NCI-H69 (cell line): Measurements from ENCODE around the gene UBN2.
A peak's percentile ranks its signal among the peaks of the same experiment; 100 is the strongest.
"Not testable (repeated sequence)": the region's sequence is repeated elsewhere in the genome, so short reads cannot be mapped to it uniquely, and the experiment has no call there.

ENCODE experiments used
- DNase-seq: peaks from one replicate; lab custom pipeline; 2025; lab: John Stamatoyannopoulos, UW

The UBN2 gene

DNA sequence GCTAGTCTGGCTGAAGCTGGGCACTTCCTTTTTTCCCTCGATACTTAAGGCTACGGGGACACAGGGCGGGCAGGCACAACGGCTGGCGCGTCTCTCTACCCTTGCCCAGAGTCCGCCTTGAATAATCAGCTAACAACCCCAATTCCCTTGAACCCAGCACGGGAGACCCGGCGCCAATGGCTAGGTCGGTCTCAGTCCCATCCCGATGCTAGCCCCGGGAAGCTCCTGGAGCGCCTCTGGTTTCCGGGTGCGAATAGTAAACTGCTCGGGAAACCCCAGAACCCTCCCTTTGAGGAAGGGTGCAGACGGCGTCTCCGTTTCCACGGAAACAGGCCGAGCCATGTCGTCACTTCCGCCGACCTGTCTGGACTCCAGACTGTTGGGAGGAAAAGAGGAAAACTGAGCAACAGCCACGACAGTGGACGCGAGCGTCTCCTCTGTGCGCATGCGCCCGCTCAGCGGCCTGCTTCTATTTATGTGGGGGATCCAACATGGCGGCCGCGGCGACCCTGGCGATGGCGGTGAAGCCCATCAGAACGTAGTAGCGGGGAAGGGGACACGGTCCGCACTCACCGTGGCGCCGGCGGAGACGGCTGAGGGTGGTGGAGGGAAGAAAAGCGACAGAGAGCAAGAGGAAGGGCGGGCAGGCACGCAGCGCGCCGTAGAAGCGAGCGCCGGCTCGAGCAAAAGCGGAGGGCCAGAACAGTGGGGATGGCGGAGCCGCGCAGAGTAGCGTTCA is at the start of gene UBN2:
TSS of gene UBN2 (plus strand) at position 464 of the 739 bp plus-strand sequence. CDS start at position 712, 248 bp downstream.
- peak; percentile 98 for DNase-seq

- DNase-seq, result no peak
These were observed 49.6 kb upstream of the UBN2 start for GRCh38 chr7:139181404-139181803.

DNA sequence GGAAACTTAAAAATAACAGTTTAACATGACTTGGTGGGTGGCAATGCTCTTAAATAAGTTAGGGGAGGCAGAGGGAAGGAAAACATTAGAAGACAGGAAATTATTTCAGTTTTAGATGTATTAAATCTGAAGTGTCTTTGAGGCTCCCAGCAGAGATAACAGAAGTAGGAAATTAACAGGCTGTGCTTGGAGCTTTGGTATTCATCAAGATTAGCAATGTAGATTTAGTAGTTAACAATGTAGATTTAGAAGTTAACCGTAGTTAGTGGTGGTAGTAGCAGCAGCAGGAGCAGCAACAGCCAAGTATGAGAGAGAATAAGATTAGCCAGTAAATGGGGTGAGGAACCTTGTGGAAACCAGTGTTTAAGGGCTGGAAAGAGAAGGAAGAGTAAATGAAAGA is 48.7 kb upstream of the UBN2 start:
- no peak for DNase-seq

DNA sequence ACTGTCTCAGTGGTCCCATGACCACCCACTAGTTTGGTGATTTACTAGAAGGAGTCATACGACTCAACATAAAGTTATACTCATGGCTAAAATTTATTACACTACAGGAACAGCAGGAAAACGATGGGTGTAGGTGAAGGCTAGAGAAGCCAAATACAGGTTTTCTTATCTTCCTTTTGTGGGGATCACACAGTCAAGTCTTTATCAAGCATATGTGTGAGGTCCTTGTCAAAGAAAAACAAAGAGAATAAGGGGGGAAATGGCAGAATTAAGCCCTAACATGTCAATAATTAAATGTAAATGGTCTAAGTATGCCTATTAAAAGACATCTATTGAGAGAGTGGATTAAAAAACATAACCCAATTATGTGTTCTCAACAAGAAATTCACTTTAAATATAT is 47.8 kb upstream of the UBN2 start:
- no peak for DNase-seq

GRCh38 chr7:139183878-139184338 is 47.1 kb upstream of the UBN2 start:
- DNase-seq, result no peak

GRCh38 chr7:139186146-139186545 is 44.9 kb upstream of the UBN2 start:
- no peak for DNase-seq

- no peak for DNase-seq
These were observed 41.7 kb upstream of the UBN2 start for GRCh38 chr7:139189357-139189756.

DNA sequence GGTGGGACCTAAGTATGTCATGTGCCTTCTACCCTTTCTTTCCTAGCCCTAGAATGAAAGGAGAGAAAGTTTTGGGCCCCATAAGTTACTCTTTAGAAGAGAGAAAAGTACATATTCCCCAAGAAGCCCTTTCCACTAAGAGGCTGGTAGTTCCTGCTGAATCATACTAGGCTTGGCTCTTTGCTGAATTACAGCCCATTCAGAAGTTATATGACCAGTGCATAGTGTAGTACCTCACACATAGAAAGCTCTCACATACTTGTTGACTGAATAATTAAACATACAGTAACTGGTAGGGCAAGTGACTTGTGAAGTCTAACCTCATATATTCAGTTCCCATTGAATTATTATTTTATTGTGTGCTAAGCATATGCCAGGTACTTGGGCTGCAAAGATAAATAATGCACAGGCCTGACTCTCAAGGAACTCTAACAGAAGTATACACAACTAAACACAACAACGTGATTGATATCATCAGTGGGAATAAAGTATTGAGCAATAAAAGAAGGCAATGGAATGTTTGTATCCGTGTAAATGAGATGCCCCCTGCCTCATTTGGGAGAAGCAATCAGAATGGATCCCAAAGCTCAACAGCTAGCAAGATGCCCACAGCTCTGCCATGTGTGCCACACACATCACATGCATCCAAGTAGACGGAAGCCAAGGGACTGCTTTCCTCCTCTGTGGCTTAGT is 38.9 kb upstream of the UBN2 start:
- no peak for DNase-seq

GRCh38 chr7:139200382-139200781 is 30.7 kb upstream of the UBN2 start:
- DNase-seq, result no peak

- DNase-seq, result no peak
These were observed 27.0 kb upstream of the UBN2 start for GRCh38 chr7:139203992-139204391.

GRCh38 chr7:139205843-139206242 is 25.2 kb upstream of the UBN2 start:
- no peak for DNase-seq

DNA sequence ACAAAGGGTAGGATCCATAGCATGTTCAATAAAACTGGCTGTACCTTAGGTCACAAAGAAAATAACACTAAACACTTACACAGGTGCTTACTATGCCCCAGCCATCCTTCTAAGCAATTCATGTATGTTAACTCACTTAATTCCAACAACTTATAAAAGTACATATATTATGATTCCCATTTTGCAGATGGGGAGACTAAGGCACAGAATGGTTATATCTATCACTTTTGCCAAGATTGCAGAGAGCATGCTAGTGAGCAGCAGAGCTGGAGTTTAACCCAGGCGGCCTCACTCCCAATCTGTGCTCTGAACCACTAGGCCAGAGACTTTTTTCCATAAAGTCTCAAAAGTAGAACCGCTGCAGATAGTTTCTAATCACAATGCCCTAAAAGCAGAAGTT is 18.9 kb upstream of the UBN2 start:
- DNase-seq, result no peak

DNA sequence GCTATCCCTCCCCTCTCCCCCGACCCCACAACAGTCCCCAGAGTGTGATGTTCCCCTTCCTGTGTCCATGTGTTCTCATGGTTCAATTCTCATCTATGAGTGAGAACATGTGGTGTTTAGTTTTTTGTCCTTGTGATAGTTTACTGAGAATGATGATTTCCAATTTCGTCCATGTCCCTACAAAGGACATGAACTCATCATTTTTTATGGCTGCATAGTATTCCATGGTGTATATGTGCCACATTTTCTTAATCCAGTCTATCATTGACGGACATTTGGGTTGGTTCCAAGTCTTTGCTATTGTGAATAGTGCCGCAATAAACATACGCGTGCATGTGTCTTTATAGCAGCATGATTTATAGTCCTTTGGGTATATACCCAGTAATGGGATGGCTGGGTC is 17.5 kb upstream of the UBN2 start:
- DNase-seq, result not testable (repeated sequence)

- DNase-seq, result no peak
These were observed 12.9 kb upstream of the UBN2 start for GRCh38 chr7:139218173-139218572.

GRCh38 chr7:139224219-139224618 is 6.8 kb upstream of the UBN2 start:
- DNase-seq, result no peak

DNA sequence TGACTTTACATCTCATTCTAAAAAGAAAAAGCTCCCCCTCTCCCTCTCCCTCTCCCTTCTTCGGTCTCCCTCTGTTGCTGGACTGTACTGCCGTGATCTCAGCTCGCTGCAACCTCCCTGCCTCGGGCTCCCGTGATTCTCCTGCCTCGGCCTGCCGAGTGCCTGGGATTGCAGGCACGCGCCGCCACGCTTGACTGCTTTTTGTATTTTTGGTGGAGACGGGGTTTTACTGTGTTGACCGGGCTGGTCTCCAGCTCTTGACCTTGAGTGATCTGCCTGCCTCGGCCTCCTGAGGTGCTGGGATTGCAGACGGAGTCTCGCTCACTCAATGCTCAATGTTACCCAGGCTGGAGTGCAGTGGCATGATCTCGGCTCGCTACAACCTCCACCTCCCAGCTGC is 6.2 kb upstream of the UBN2 start:
- DNase-seq, result not testable (repeated sequence)

GRCh38 chr7:139225286-139226157 is 5.5 kb upstream of the UBN2 start:
- not testable (repeated sequence) for DNase-seq

DNA sequence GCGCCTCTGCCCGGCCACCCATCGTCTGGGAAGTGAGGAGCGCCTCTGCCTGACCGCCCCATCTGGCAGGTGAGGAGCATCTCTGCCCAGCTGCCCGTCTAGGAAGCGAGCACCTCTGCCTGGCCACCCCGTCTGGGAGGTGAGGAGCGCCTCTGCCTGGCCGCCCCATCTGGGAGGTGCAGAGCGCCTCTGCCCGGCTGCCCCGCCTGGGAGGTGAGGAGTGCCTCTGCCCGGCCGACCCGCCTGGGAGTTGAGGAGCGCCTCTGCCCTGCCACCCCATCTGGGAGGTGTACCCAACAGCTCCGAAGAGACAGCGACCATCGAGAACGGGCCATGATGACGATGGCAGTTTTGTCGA is 4.9 kb upstream of the UBN2 start:
- not testable (repeated sequence) for DNase-seq

GRCh38 chr7:139226988-139227488 is 4.0 kb upstream of the UBN2 start:
- DNase-seq, result not testable (repeated sequence)

DNA sequence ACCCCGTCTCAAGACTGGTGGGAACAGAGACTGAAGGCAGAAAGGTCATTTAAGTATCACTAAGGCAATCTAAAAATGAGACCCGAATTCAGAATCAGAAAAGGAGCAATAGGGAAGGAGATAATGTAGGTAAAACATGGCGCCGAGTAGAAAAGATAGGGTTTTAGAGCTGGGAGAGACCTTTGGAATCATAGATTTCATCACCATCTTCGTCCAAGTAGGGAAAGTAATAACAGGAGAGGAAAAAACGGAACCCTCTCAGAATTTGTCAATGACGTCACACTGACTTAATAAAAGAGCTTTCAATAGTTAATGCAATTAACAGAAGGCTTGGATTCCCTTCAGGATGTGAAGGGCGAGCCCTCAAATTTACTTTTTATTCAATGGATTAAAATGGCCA is 1.0 kb upstream of the UBN2 start:
- DNase-seq, result no peak

GRCh38 chr7:139230484-139230773 is 608 bp upstream of the UBN2 start:
- no peak for DNase-seq

DNA sequence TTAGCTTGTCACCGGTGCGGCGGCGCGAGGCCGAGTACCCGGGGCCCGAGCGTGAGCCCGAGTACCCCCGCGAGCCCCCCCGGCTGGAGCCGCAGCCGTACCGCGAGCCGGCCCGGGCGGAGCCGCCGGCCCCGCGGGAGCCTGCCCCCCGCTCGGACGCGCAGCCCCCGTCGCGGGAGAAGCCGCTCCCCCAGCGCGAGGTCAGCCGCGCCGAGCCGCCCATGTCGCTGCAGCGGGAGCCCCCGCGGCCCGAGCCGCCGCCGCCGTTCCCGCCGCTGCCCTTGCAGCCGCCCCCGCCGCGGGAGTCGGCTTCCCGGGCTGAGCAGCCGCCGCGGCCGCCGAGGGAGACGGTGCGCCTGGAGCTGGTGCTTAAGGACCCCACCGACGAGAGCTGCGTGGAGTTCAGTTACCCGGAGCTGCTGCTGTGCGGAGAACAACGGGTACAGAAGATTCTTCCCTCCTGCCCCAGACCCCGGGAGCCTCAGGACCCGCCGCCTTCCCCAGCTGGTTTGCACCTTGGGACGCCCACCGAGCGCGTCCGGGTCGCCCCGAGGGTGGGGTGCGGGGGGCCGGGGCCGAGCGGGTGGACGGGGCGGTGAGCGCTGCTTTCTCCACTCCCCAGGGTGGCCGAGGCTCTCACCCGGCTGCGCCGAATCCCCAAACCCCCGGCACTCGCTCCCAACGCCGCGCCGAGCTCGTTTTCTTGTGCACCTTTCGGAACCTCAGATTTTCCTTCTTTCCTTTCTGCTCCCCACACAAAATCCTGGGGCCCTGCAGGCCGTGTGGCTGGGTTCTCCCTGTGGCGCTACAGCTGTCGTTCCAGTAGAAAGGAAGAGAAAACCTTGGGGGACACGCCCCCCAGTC is 708 bp downstream of the UBN2 start:
- peak; percentile 68 for DNase-seq
